Spleen (tissue), 11 donors: ENCODE data around the gene WNT16. TPM values are rescaled to one million over a fixed set of nuclear protein-coding genes. Genes with fewer than 3 reads are reported as not detected.
A peak's percentile ranks its signal among the peaks of the same experiment; 100 is the strongest.
"Not testable (repeated sequence)": the region's sequence is repeated elsewhere in the genome, so short reads cannot be mapped to it uniquely, and the experiment has no call there.

Experiments
- DNase-seq: peaks from one replicate; pipeline ENCODE4 v3.0.0-alpha.2; 2020
- H3K27ac ChIP-seq, 8 donors: fragments of 200-600 bp; sonication (generic) in 7 of 8; 1 replicate in 4 of 8; 2 replicates in 4 of 8; pipeline versions ENCODE4 v1.5.0 to v1.8.0; 2016 to 2021; ENCODE audit warnings: inconsistent platforms in 4 of 8, mild to moderate bottlenecking in 4 of 8, moderate library complexity in 1 of 8
- H3K27me3 ChIP-seq, 7 donors: fragments of 200-600 bp; sonication (generic) in 6 of 7; replicated peaks in 1 of 7; 1 replicate in 4 of 7; 2 replicates in 3 of 7; pipeline versions ENCODE4 v1.5.0 to v1.8.0; 2016 to 2021; ENCODE audit warnings: inconsistent platforms in 3 of 7, mild to moderate bottlenecking in 1 of 7
- H3K36me3 ChIP-seq, 6 donors: fragments of 200-600 bp; sonication (generic) in 5 of 6; 1 replicate in 4 of 6; 2 replicates in 2 of 6; pipeline versions ENCODE4 v1.5.0 to v1.8.0; 2016 to 2021; ENCODE audit warnings: inconsistent platforms in 2 of 6
- H3K4me1 ChIP-seq, 6 donors: fragments of 200-600 bp; sonication (generic) in 5 of 6; 1 replicate in 3 of 6; 2 replicates in 3 of 6; pipeline versions ENCODE4 v1.5.0 to v1.8.0; 2016 to 2021; ENCODE audit warnings: inconsistent platforms in 3 of 6
- H3K4me3 ChIP-seq, 8 donors: fragments of 200-600 bp; sonication (generic) in 7 of 8; 1 replicate in 4 of 8; 2 replicates in 4 of 8; pipeline versions ENCODE4 v1.5.0 to v1.8.0; 2016 to 2021; ENCODE audit warnings: inconsistent platforms in 4 of 8, mild to moderate bottlenecking in 4 of 8, moderate library complexity in 2 of 8
- H3K9me3 ChIP-seq, 8 donors: fragments of 200-600 bp; sonication (generic) in 7 of 8; 1 replicate in 4 of 8; 2 replicates in 4 of 8; pipeline versions ENCODE4 v1.5.0 to v1.8.0; 2016 to 2021; ENCODE audit warnings: inconsistent platforms in 4 of 8
- CTCF ChIP-seq, 11 experiments: fragments of 200-600 bp in 7 of 11; fragments of 450-650 bp in 4 of 11; sonication (generic) in 4 of 11; IDR thresholded peaks in 8 of 11; conservative IDR thresholded peaks in 3 of 11; 1 replicate in 7 of 11; 2 replicates in 4 of 11; pipeline versions ENCODE4 v1.4.0 to v1.8.0; 2016 to 2021; ENCODE audit warnings: antibody characterized with exemption in 11 of 11, inconsistent platforms in 4 of 11, mild to moderate bottlenecking in 1 of 11
- POLR2A ChIP-seq, 3 donors: fragments of 450-650 bp; IDR thresholded peaks; one replicate each; pipeline ENCODE4 v1.5.1; 2017; ENCODE audit warnings: antibody characterized with exemption in 3 of 3, mild to moderate bottlenecking in 1 of 3
- POLR2AphosphoS5 ChIP-seq, 3 donors: sonication (generic); formaldehyde crosslinking; IDR thresholded peaks; one replicate each; pipeline ENCODE4 v1.5.1; 2017; ENCODE audit warnings: antibody characterized with exemption in 3 of 3
- WGBS, 5 donors: extraction: QIAGEN DNeasy Blood & Tissue Kit in 3 of 5; methylation state at CpG; one replicate each; pipeline versions ENCODE4 v1.1.5 to v1.1.7; 2013 to 2018; 5-methylcytosine and 5-hydroxymethylcytosine counted together
- intact Hi-C: fragments of 100-400 bp; cut with DNase I; formaldehyde crosslinking; loops from one replicate; pipeline ENCODE4 v1.15.0; 2023; ENCODE audit warnings: low total_unique reads
- polyA plus RNA-seq, 3 donors: library from polyadenylated mRNA; stranded (reverse); fragments of 200-250 nt; gene quantifications; one replicate each; pipeline ENCODE4 v1.2.1, GENCODE V29; 2013
- total RNA-seq, 7 donors: library from RNA; depleted of rRNA in 3 of 7; stranded (reverse); fragments of >200 nt in 3 of 7; fragmentation: NEBNext Ultra II Directional in 4 of 7; extraction: Animal tissue kit (Norgen Biotek cat#: 25700) in 4 of 7; gene quantifications; one replicate each; pipeline versions ENCODE4 v1.1.0 to v1.2.1, GENCODE V29; 2016 to 2021
- donor health status: healthy with polysubstance abuse.
- donor health status: DM: no; HTN: no; CAD: no; lungs with moderate emphysema.
- donor health status: DM: no; HTN: no; CAD: no.
- donor health status: Bipolar disorder and iron deficiency.
- donor health status: healthy.
- donor health status: DM: no; HTN: no; CAD: no.
- donor health status: DM: yes; HTN: yes; CAD: no.

WNT16 gene
- total and polyA plus RNA-seq, 10 donors, result 0.33 to 3.2 (median 0.95) TPM

GRCh38 chr7:121286742-121287734, 41.8 kb upstream of the WNT16 start:
- Histone ChIP-seq H3K9me3 (peaks cover 0 to 63% (median 36%) of the 10 kb centered on the region in 8 donors), H3K27me3 (no peaks in the 10 kb centered on the region), H3K4me1 (no peaks in the 10 kb centered on the region), H3K4me3 (no peak overlapping the region), H3K36me3 (peaks cover 0 to 47% (median 0%) of the 10 kb centered on the region in 6 donors), H3K27ac (peak overlapping the region in 1 of 8 donors; percentile 22)
- intact Hi-C loops, result no loop called here
- WGBS, 5 donors, result 62 to 69% (median 67%) methylated on average over 6 of the region's 6 CpGs
- no peak for DNase-seq
- no peak for TF ChIP-seq POLR2A (IDR thresholded peaks at IDR 0.05)
- no peak for TF ChIP-seq POLR2AphosphoS5 (IDR thresholded peaks at IDR 0.05)
- no peak for TF ChIP-seq CTCF (IDR thresholded peaks at IDR 0.05 in 8 of 11, conservative IDR thresholded peaks at IDR 0.05 in 3 of 11)

- peaks cover 0 to 41% (median 2%) of the 10 kb centered on the region in 6 donors for H3K36me3 ChIP-seq
- H3K4me1 ChIP-seq, result no peaks in the 10 kb centered on the region
- H3K27me3 ChIP-seq, result no peaks in the 10 kb centered on the region
- intact Hi-C loops, result no loop called here
- H3K27ac ChIP-seq, result no peak overlapping the region
- TF ChIP-seq POLR2AphosphoS5 (IDR thresholded peaks at IDR 0.05), result no peak
- TF ChIP-seq CTCF (IDR thresholded peaks at IDR 0.05 in 8 of 11, conservative IDR thresholded peaks at IDR 0.05 in 3 of 11), result no peak
- TF ChIP-seq POLR2A (IDR thresholded peaks at IDR 0.05), result no peak
- H3K4me3 ChIP-seq, result no peak overlapping the region
- no peak for DNase-seq
- peaks cover 0 to 55% (median 34%) of the 10 kb centered on the region in 8 donors for H3K9me3 ChIP-seq
Observed at GRCh38 chr7:121288894-121289293, 39.9 kb upstream of the WNT16 start.

- H3K27ac ChIP-seq, H3K27me3 ChIP-seq, DNase-seq, H3K4me1 ChIP-seq, intact Hi-C loops, H3K4me3 ChIP-seq: not testable (repeated sequence)
- 90 to 94% (median 92%) methylated on average over 5 of the region's 5 CpGs for WGBS, 5 donors
- H3K9me3 ChIP-seq, result peaks cover 0 to 47% (median 24%) of the 10 kb centered on the region in 8 donors
- H3K36me3 ChIP-seq, result peaks cover 0 to 32% (median 2%) of the 10 kb centered on the region in 6 donors
Observed at GRCh38 chr7:121289930-121290329, 38.9 kb upstream of the WNT16 start.

GRCh38 chr7:121294448-121294992, 34.3 kb upstream of the WNT16 start:
- Histone ChIP-seq H3K9me3 (peaks cover 0 to 15% (median 5%) of the 10 kb centered on the region in 8 donors), H3K27me3 (no peaks in the 10 kb centered on the region), H3K27ac (no peak overlapping the region), H3K4me1 (no peaks in the 10 kb centered on the region), H3K36me3 (peaks cover 0 to 22% (median 2%) of the 10 kb centered on the region in 6 donors), H3K4me3 (no peak overlapping the region)
- 71 to 94% (median 79%) methylated on average over 2 of the region's 2 CpGs for WGBS, 5 donors
- intact Hi-C loops, result no loop called here
- DNase-seq, result no peak
- TF ChIP-seq POLR2A (IDR thresholded peaks at IDR 0.05) (no peak), CTCF (IDR thresholded peaks at IDR 0.05 in 8 of 11, conservative IDR thresholded peaks at IDR 0.05 in 3 of 11) (no peak), POLR2AphosphoS5 (IDR thresholded peaks at IDR 0.05) (no peak)
